Measurements from ENCODE around the gene ZC3H12C.

The ZC3H12C gene

GRCh38 chr11:110096496-110096895, 3.3 kb downstream of the ZC3H12C start:
- in situ Hi-C loops (cut with MboI; ENCODE audit: low sequenced_read_pairs) = no loop called here

- in situ Hi-C loops (cut with MboI; ENCODE audit: low sequenced_read_pairs) = no loop called here
Observed at GRCh38 chr11:110097459-110098012, 4.3 kb downstream of the ZC3H12C start.

GRCh38 chr11:110098645-110099044, 5.5 kb downstream of the ZC3H12C start:
- in situ Hi-C loops (cut with MboI; ENCODE audit: low sequenced_read_pairs) = no loop called here

GRCh38 chr11:110100476-110101240, 7.5 kb downstream of the ZC3H12C start:
- in situ Hi-C loops (cut with MboI; ENCODE audit: low sequenced_read_pairs) = no loop called here

GRCh38 chr11:110106713-110107274, 13.6 kb downstream of the ZC3H12C start:
- in situ Hi-C loops (cut with MboI; ENCODE audit: low sequenced_read_pairs) = no loop called here

- in situ Hi-C loops (cut with MboI; ENCODE audit: low sequenced_read_pairs) = no loop called here
Observed at GRCh38 chr11:110110854-110111253, 17.7 kb downstream of the ZC3H12C start.

GRCh38 chr11:110112457-110112856, 19.3 kb downstream of the ZC3H12C start:
- in situ Hi-C loops (cut with MboI; ENCODE audit: low sequenced_read_pairs) = no loop called here

- in situ Hi-C loops (cut with MboI; ENCODE audit: low sequenced_read_pairs) = no loop called here
Observed at GRCh38 chr11:110113505-110113904, 20.3 kb downstream of the ZC3H12C start.

GRCh38 chr11:110113973-110114372, 20.8 kb downstream of the ZC3H12C start:
- in situ Hi-C loops (cut with MboI; ENCODE audit: low sequenced_read_pairs) = no loop called here

GRCh38 chr11:110119317-110119716, 26.1 kb downstream of the ZC3H12C start:
- in situ Hi-C loops (cut with MboI; ENCODE audit: low sequenced_read_pairs) = no loop called here

GRCh38 chr11:110121204-110121603, 28.0 kb downstream of the ZC3H12C start:
- in situ Hi-C loops (cut with MboI; ENCODE audit: low sequenced_read_pairs) = no loop called here

GRCh38 chr11:110123003-110123402, 29.8 kb downstream of the ZC3H12C start:
- in situ Hi-C loops (cut with MboI; ENCODE audit: low sequenced_read_pairs) = no loop called here

- in situ Hi-C loops (cut with MboI; ENCODE audit: low sequenced_read_pairs) = no loop called here
Observed at GRCh38 chr11:110124605-110125004, 31.4 kb downstream of the ZC3H12C start.

- in situ Hi-C loops (cut with MboI; ENCODE audit: low sequenced_read_pairs) = no loop called here
Observed at GRCh38 chr11:110125632-110126031, 32.4 kb downstream of the ZC3H12C start.

- in situ Hi-C loops (cut with MboI; ENCODE audit: low sequenced_read_pairs) = no loop called here
Observed at GRCh38 chr11:110126936-110127335, 33.7 kb downstream of the ZC3H12C start.

GRCh38 chr11:110128161-110128560, 35.0 kb downstream of the ZC3H12C start:
- in situ Hi-C loops (cut with MboI; ENCODE audit: low sequenced_read_pairs) = no loop called here

GRCh38 chr11:110130642-110131238, 37.5 kb downstream of the ZC3H12C start:
- in situ Hi-C loops (cut with MboI; ENCODE audit: low sequenced_read_pairs) = no loop called here

- in situ Hi-C loops (cut with MboI; ENCODE audit: low sequenced_read_pairs) = no loop called here
Observed at GRCh38 chr11:110131386-110132123, 38.4 kb downstream of the ZC3H12C start.

GRCh38 chr11:110133160-110133559, 40.0 kb downstream of the ZC3H12C start:
- in situ Hi-C loops (cut with MboI; ENCODE audit: low sequenced_read_pairs) = no loop called here

- in situ Hi-C loops (cut with MboI; ENCODE audit: low sequenced_read_pairs) = no loop called here
Observed at GRCh38 chr11:110134110-110134509, 40.9 kb downstream of the ZC3H12C start.

- in situ Hi-C loops (cut with MboI; ENCODE audit: low sequenced_read_pairs) = no loop called here
Observed at GRCh38 chr11:110141812-110142211, 48.6 kb downstream of the ZC3H12C start.

All from hTERT RPE-1 (cell line).